ENCODE data around the gene PLEKHG4B. TPM values are rescaled to one million over a fixed set of nuclear protein-coding genes. Genes with fewer than 3 reads are reported as not detected.
"Not testable (repeated sequence)": the region's sequence is repeated elsewhere in the genome, so short reads cannot be mapped to it uniquely, and the experiment has no call there.

Gene PLEKHG4B
- total and polyA plus RNA-seq, 2 experiments from 2014 or later = 9.9 to 20.1 TPM

DNA sequence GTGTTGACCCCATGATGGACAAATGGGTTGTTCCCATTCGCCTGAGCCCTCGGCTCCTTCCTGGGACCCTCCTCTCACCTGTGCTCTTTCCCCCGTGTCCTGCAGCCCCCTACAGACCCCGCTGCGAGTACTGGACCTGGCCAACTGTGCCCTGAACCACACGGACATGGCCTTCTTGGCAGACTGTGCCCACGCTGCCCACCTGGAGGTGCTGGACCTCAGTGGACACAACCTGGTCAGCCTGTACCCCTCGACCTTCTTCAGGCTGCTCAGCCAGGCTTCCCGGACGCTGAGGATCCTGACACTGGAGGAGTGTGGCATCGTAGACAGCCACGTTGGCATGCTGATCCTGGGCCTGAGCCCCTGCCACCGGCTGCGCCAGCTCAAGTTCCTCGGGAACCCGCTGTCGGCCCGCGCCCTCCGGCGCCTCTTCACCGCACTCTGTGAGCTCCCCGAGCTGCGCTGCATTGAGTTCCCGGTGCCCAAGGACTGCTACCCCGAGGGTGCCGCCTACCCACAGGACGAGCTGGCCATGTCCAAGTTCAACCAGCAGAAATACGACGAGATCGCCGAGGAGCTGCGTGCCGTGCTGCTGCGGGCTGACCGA lies 102.7 kb downstream of the PLEKHG4B start:
- no peaks in the 10 kb centered on the region for H3K36me3 ChIP-seq
- H3K4me3 ChIP-seq = no peak overlapping the region
- no peak overlapping the region for H3K27ac ChIP-seq
- TF ChIP-seq, protein P1, sequence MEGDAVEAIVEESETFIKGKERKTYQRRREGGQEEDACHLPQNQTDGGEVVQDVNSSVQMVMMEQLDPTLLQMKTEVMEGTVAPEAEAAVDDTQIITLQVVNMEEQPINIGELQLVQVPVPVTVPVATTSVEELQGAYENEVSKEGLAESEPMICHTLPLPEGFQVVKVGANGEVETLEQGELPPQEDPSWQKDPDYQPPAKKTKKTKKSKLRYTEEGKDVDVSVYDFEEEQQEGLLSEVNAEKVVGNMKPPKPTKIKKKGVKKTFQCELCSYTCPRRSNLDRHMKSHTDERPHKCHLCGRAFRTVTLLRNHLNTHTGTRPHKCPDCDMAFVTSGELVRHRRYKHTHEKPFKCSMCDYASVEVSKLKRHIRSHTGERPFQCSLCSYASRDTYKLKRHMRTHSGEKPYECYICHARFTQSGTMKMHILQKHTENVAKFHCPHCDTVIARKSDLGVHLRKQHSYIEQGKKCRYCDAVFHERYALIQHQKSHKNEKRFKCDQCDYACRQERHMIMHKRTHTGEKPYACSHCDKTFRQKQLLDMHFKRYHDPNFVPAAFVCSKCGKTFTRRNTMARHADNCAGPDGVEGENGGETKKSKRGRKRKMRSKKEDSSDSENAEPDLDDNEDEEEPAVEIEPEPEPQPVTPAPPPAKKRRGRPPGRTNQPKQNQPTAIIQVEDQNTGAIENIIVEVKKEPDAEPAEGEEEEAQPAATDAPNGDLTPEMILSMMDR (IDR thresholded peaks at IDR 0.05; ENCODE audit: low read depth, low read length) = no peak
- H3K27me3 ChIP-seq = no peaks in the 10 kb centered on the region
- no peaks in the 10 kb centered on the region for H3K9me3 ChIP-seq (ENCODE audit: low read depth)
- H3K4me1 ChIP-seq (ENCODE audit: low read depth) = peaks cover 22% of the 10 kb centered on the region
- DNase-seq (ENCODE audit: low read depth in 1 of 2, low spot score in 1 of 2) = no peak

DNA sequence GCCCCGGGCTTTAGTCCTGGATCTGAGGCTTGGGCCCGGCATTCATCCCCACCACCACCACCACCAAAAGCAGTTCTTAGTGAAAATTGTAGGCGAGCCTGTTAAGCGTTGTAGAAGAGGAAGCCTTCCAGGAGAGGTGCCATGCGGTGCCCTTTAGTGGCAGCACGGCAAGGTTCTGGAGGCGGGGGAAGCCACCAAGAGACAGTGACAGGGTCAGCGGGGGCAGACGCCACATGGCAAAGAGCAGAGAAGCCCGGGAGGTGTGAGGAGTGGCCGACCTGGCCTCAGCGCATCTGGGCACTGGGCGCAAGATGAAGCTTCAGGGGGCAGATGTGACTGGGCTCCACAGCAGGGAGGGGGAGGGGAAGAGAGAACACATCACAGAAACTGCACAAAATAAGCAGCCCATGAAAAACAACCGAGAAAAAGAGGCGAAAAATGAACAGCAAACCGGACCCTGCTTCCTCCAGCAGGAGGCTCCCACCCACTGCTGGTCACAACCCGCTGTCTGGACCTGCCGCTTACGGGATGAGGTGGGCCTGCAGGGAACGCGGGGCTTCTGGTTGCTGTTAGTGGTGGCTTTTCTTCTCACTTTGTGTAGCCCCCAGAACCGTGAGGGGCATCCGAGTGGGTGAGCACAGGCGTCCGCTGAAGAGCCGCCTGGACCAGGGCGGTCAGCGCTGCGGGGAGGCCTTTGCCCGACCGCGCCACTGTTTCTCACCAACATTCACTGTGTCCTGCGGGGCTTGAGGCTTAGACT lies 103.6 kb downstream of the PLEKHG4B start:
- H3K36me3 ChIP-seq = no peaks in the 10 kb centered on the region
- H3K4me1 ChIP-seq (ENCODE audit: low read depth) = peaks cover 20% of the 10 kb centered on the region
- H3K27me3 ChIP-seq = no peaks in the 10 kb centered on the region
- no peaks in the 10 kb centered on the region for H3K9me3 ChIP-seq (ENCODE audit: low read depth)
- peak in 1 of 2 donors; percentile 38 for DNase-seq (ENCODE audit: low read depth in 1 of 2, low spot score in 1 of 2)
- no peak overlapping the region for H3K27ac ChIP-seq
- TF ChIP-seq, protein P1 (IDR thresholded peaks at IDR 0.05; ENCODE audit: low read depth, low read length) = no peak
- no peak overlapping the region for H3K4me3 ChIP-seq

DNA sequence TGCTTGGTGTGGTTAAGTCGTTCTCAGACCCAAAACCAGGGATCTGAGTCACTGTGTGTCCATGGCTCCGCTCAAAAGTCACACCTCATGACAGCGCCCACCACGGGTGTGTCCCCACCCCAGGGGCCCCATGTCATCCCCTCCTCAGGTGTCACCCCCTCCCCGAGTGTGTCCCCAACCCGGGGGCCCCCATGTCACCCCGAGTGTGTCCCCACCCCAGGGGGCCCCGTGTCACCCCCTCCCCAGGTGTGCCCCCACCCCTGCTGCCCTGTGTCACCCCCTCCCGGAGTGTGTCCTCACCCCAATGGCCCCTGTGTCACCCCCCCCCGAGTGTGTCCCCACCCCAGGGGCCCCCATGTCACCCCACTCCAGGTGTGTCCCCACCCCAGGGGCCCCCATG lies 104.4 kb downstream of the PLEKHG4B start:
- TF ChIP-seq, protein P1 (IDR thresholded peaks at IDR 0.05; ENCODE audit: low read depth, low read length) = no peak
- Histone ChIP-seq H3K36me3 (no peaks in the 10 kb centered on the region), H3K9me3 (ENCODE audit: low read depth) (no peaks in the 10 kb centered on the region), H3K4me1 (ENCODE audit: low read depth) (peaks cover 18% of the 10 kb centered on the region), H3K4me3 (no peak overlapping the region), H3K27ac (no peak overlapping the region), H3K27me3 (no peaks in the 10 kb centered on the region)
- DNase-seq (ENCODE audit: low read depth in 1 of 2, low spot score in 1 of 2) = no peak

DNA sequence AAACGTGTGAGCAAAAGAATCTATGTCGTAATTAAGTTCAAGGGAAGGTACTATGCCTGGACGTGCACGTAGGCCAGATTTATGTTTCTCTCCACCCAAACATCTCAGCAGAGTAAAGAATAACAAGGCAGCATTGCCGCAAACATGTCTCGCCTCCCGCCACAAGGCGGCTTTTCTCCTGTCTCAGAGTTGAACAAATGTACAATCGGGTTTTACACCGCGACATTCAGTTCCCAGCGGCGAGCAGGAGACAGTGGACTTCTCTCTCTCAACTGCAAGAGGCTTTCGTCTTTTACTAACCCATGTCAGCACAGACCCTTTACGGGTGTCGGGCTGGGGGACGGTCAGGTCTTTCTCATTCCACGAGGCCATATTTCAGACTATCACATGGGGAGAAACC lies 105.1 kb downstream of the PLEKHG4B start:
- not testable (repeated sequence) for H3K27ac ChIP-seq; H3K36me3 ChIP-seq; H3K27me3 ChIP-seq; H3K9me3 ChIP-seq (ENCODE audit: low read depth); H3K4me3 ChIP-seq; DNase-seq (ENCODE audit: low read depth in 1 of 2, low spot score in 1 of 2)
- peaks cover 20% of the 10 kb centered on the region for H3K4me1 ChIP-seq (ENCODE audit: low read depth)

DNA sequence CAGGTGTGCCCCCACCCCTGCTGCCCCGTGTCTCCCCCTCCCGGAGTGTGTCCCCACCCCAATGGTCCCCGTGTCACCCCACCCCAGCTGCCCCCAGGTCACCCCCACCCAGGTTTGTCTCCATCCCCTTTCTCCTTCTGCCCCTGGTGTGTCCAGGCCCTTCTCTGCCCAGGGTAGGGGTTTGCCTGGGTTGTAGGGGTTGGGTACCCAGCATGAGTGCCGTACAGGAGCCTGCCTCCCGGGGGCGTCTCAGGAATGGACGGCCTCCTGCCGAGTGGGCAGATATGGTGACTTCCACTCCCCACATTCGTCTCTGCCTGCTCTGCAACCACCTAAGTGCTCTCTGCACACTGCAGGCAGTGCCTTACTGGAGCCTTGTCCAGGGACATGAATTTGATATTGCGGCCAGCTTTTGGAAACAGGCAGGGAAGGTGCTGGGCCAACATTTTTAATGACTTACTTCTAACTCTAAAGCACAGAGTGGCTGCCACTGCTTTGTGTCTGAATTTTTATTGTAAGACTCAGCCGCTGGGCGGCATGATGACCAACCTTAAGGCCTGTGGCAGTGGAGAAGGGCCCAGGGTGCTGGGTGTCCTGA lies 106.0 kb downstream of the PLEKHG4B start:
- Histone ChIP-seq H3K4me3 (no peak overlapping the region), H3K36me3 (no peaks in the 10 kb centered on the region), H3K27me3 (no peaks in the 10 kb centered on the region), H3K4me1 (ENCODE audit: low read depth) (peaks cover 20% of the 10 kb centered on the region), H3K9me3 (ENCODE audit: low read depth) (no peaks in the 10 kb centered on the region), H3K27ac (no peak overlapping the region)
- TF ChIP-seq, protein P1 (IDR thresholded peaks at IDR 0.05; ENCODE audit: low read depth, low read length) = no peak
- DNase-seq (ENCODE audit: low read depth in 1 of 2, low spot score in 1 of 2) = no peak
